Stimulated activated CD4-positive, alpha-beta T cell treated with anti-CD3 and anti-CD28 coated beads, Interleukin-1b, Interleukin-23, amount 100 ng/mL, for 4 hours (primary cell): Measurements from ENCODE around the gene ZBTB20.
A peak's percentile ranks its signal among the peaks of the same experiment; 100 is the strongest.
"Not testable (repeated sequence)": the region's sequence is repeated elsewhere in the genome, so short reads cannot be mapped to it uniquely, and the experiment has no call there.

ENCODE experiments used
- DNase-seq, 2 donors: peaks; one replicate each; pipeline ENCODE4 v3.0.0-alpha.2; 2020; ENCODE audit warnings: low read depth in 2 of 2

The ZBTB20 gene

GRCh38 chr3:115146418-115147328 is at the start of gene ZBTB20:
Gene ZBTB20 (minus strand): TSS chr3:115147288.
- DNase-seq, result peak; percentile 48 to 53

- no peak for DNase-seq
Observed at GRCh38 chr3:115194476-115194875, 47.4 kb upstream of the ZBTB20 start.

GRCh38 chr3:115190747-115191146 is 43.7 kb upstream of the ZBTB20 start:
- DNase-seq, result no peak

- no peak for DNase-seq
Observed at GRCh38 chr3:115187149-115187757, 40.2 kb upstream of the ZBTB20 start.

GRCh38 chr3:115186351-115187148 is 39.5 kb upstream of the ZBTB20 start:
- DNase-seq, result no peak

- DNase-seq, result not testable (repeated sequence)
Observed at GRCh38 chr3:115184859-115185572, 37.9 kb upstream of the ZBTB20 start.

- not testable (repeated sequence) for DNase-seq
Observed at GRCh38 chr3:115178930-115179329, 31.8 kb upstream of the ZBTB20 start.

- no peak for DNase-seq
Observed at GRCh38 chr3:115169808-115170207, 22.7 kb upstream of the ZBTB20 start.

GRCh38 chr3:115165701-115166100 is 18.6 kb upstream of the ZBTB20 start:
- DNase-seq, result no peak

GRCh38 chr3:115165266-115165665 is 18.2 kb upstream of the ZBTB20 start:
- DNase-seq, result no peak

GRCh38 chr3:115164374-115165221 is 17.5 kb upstream of the ZBTB20 start:
- no peak for DNase-seq

- no peak for DNase-seq
Observed at GRCh38 chr3:115162759-115163158, 15.7 kb upstream of the ZBTB20 start.

GRCh38 chr3:115161866-115162265 is 14.8 kb upstream of the ZBTB20 start:
- DNase-seq, result no peak

GRCh38 chr3:115161168-115161834 is 14.2 kb upstream of the ZBTB20 start:
- DNase-seq, result no peak

GRCh38 chr3:115160295-115160694 is 13.2 kb upstream of the ZBTB20 start:
- DNase-seq, result no peak

GRCh38 chr3:115156046-115156654 is 9.1 kb upstream of the ZBTB20 start:
- DNase-seq, result no peak

GRCh38 chr3:115154611-115155010 is 7.5 kb upstream of the ZBTB20 start:
- no peak for DNase-seq

- DNase-seq, result no peak
Observed at GRCh38 chr3:115151921-115152320, 4.8 kb upstream of the ZBTB20 start.

GRCh38 chr3:115148142-115148790 is 1.2 kb upstream of the ZBTB20 start:
- DNase-seq, result no peak
